GM10266 (cell line): ENCODE data around the gene IGF2R.
"Not testable (repeated sequence)": the region's sequence is repeated elsewhere in the genome, so short reads cannot be mapped to it uniquely, and the experiment has no call there.

ENCODE experiments used
- DNase-seq: peaks from one replicate; pipeline ENCODE4 v3.0.0; 2012; ENCODE audit errors: extremely low spot score
- CTCF ChIP-seq: IDR thresholded peaks from 2 replicates; pipeline ENCODE4 v1.5.1; 2012; ENCODE audit warnings: mild to moderate bottlenecking, low read depth; ENCODE audit not compliant: control insufficient read depth, insufficient read depth; ENCODE audit errors: missing control alignments

Gene IGF2R

GRCh38 chr6:160131636-160132296 lies 162.9 kb downstream of the IGF2R start:
- DNase-seq = peak; percentile 12
- no peak for TF ChIP-seq CTCF

- DNase-seq = peak; percentile 18
- no peak for TF ChIP-seq CTCF
Measured at GRCh38 chr6:160132297-160132637, 163.4 kb downstream of the IGF2R start.

- no peak for TF ChIP-seq CTCF
- DNase-seq = no peak
Measured at GRCh38 chr6:160132776-160133338, 164.0 kb downstream of the IGF2R start.

GRCh38 chr6:160133441-160134336 lies 164.8 kb downstream of the IGF2R start:
- no peak for DNase-seq
- no peak for TF ChIP-seq CTCF

- DNase-seq = not testable (repeated sequence)
Measured at GRCh38 chr6:160134337-160134751, 165.5 kb downstream of the IGF2R start.

GRCh38 chr6:160134779-160135547 lies 166.1 kb downstream of the IGF2R start:
- DNase-seq = no peak
- no peak for TF ChIP-seq CTCF

- DNase-seq = no peak
- TF ChIP-seq CTCF = no peak
Measured at GRCh38 chr6:160135907-160136655, 167.2 kb downstream of the IGF2R start.
